ENCODE data around the gene KCNAB1.

The KCNAB1 gene

GRCh38 chr3:156307704-156308103 lies 187.3 kb downstream of the KCNAB1 start:
- DNase-seq (ENCODE audit: low read depth) = peak; percentile 77
- TF ChIP-seq CTCF (IDR thresholded peaks at IDR 0.05; ENCODE audit: insufficient read depth, low read depth, low read length, missing control alignments) = no peak
- no peak overlapping the region for H3K4me3 ChIP-seq (ENCODE audit: low read length)

GRCh38 chr3:156311431-156311830 lies 191.1 kb downstream of the KCNAB1 start:
- TF ChIP-seq CTCF (IDR thresholded peaks at IDR 0.05; ENCODE audit: insufficient read depth, low read depth, low read length, missing control alignments) = no peak
- H3K4me3 ChIP-seq (ENCODE audit: low read length) = no peak overlapping the region
- no peak for DNase-seq (ENCODE audit: low read depth)

GRCh38 chr3:156311930-156312329 lies 191.6 kb downstream of the KCNAB1 start:
- no peak for DNase-seq (ENCODE audit: low read depth)
- TF ChIP-seq CTCF (IDR thresholded peaks at IDR 0.05; ENCODE audit: insufficient read depth, low read depth, low read length, missing control alignments) = no peak
- H3K4me3 ChIP-seq (ENCODE audit: low read length) = no peak overlapping the region

GRCh38 chr3:156316076-156316475 lies 195.7 kb downstream of the KCNAB1 start:
- no peak for TF ChIP-seq CTCF (IDR thresholded peaks at IDR 0.05; ENCODE audit: insufficient read depth, low read depth, low read length, missing control alignments)

GRCh38 chr3:156317462-156318074 lies 197.2 kb downstream of the KCNAB1 start:
- DNase-seq (ENCODE audit: low read depth) = peak; percentile 81

More at GRCh38 chr3:156316076-156316475, 195.7 kb downstream of the KCNAB1 start:
- H3K4me3 ChIP-seq (ENCODE audit: low read length) = no peak overlapping the region
- no peak for DNase-seq (ENCODE audit: low read depth)

GRCh38 chr3:156321945-156322344 lies 201.6 kb downstream of the KCNAB1 start:
- no peak for TF ChIP-seq CTCF (IDR thresholded peaks at IDR 0.05; ENCODE audit: insufficient read depth, low read depth, low read length, missing control alignments)
- DNase-seq (ENCODE audit: low read depth) = no peak
- no peak overlapping the region for H3K4me3 ChIP-seq (ENCODE audit: low read length)

More at GRCh38 chr3:156317462-156318074, 197.2 kb downstream of the KCNAB1 start:
- TF ChIP-seq CTCF (IDR thresholded peaks at IDR 0.05; ENCODE audit: insufficient read depth, low read depth, low read length, missing control alignments) = peak; percentile 19
- no peak overlapping the region for H3K4me3 ChIP-seq (ENCODE audit: low read length)

- TF ChIP-seq CTCF (IDR thresholded peaks at IDR 0.05; ENCODE audit: insufficient read depth, low read depth, low read length, missing control alignments) = no peak
- DNase-seq (ENCODE audit: low read depth) = peak; percentile 71
- H3K4me3 ChIP-seq (ENCODE audit: low read length) = no peak overlapping the region
Measured at GRCh38 chr3:156323466-156323865, 203.1 kb downstream of the KCNAB1 start.
